GM18861 (cell line): Measurements from ENCODE around the gene SCART1.
"Not testable (repeated sequence)": the region's sequence is repeated elsewhere in the genome, so short reads cannot be mapped to it uniquely, and the experiment has no call there.

Source experiments
- ATAC-seq: cut with Tn5 transposase; IDR thresholded peaks from one replicate; pipeline ENCODE4 v1.9.1; 2021; ENCODE audit not compliant: unreplicated experiment

SCART1 gene

DNA sequence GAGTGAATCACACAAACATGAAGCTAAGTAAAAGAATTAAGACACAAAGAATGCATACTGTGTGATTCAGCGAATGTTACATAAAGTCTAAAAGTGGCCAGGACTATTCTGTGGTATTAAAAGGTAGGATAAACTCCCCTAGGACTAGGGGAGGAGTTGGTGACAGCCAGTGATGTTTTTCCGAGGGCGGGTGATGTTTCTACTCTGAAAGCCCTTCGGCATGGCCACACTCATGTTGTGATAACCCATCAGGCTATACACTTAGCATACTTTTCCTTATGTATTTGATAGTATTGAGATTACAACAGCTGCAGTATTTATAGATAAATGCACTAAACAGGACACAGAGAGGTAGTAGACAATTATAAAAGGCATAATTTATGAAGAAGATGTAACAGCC lies 57.7 kb downstream of the SCART1 start:
- no peak for ATAC-seq

DNA sequence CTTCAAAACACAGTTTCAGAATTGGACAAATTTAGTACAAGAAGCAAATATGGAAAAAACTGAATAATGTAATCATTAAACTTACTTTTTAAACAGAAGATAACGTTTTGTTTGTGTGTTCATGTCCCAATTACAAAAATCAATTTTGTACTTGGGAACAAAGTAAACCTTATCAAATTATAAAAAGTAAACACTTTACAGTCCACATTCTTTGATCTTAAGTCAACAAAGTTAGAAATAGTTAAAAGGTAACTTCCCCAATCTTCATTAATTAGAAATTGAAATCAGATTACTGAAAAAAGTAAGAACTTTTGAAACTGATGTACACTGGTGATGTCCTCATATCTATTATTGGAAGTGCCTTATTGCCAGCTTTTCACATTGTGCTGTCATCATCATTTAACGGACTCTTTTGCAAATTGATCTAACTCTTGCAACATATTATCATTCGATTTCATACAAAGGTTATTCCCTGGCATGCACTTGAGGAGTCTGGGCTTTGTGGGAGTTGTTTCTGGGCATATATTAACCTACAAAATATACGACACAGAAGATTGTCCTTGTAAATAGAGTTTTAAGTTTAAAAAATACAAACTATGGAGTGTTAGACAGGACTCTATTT lies 58.3 kb downstream of the SCART1 start:
- ATAC-seq: no peak

DNA sequence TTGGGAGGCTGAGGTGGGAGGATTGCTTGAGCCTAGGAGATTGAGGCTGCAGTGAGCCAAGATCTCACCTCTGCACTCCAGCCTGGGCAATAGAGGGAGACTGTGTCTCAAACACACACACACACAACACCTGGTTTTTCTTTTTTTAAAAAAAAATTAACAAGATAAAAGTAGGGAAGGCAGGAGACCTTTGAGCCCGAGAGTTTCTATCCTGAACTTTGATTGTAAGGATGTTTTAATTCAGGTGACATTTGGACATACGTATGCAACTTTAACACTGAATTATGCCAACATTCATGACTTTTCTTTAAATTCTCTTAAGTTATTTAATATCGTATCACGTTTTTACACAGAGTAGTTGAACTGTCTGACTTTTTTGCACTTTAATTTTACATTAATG lies 61.7 kb downstream of the SCART1 start:
- no peak for ATAC-seq

DNA sequence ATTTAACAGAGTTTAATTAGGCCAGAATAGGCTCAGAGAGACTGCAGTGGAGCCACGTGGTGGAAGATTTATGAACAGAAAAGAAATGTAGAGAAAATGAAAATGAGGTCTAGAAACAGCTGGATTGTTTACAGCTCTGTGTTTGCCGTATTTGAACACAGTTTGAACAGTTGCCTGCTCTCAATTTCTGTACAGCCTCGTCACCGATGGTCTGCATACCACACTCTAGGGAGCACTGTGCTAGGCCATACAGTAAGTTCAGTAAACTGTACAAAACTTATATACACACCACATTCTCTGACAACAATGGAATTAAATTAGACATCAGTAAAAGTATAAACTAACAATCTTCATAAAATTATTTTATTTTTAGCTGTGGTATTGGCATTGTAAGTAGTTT lies 62.3 kb downstream of the SCART1 start:
- no peak for ATAC-seq

DNA sequence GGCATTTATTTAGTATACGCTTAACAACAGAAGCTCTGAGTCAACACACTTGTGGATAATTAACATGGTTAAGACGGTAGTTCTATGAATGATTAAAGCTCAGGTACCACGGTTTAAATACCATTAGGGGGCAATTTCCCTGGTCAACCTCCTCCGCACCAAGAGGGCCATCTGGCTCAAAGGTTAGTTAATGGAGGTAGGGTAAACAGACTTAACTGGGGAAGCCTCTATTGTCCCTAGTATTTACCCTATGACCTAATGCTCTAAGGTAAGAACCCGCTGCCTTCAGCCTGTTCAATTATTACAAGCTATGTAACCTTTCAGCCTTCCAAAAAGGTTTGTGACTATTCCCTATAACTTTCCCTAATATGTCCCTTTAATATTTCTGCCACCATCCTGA lies 64.8 kb downstream of the SCART1 start:
- not testable (repeated sequence) for ATAC-seq
